HEK293 (cell line): ENCODE results near the gene HDAC10.

Experiments used
- MZF1 ChIP-seq: fragments of 450-650 bp; formaldehyde crosslinking; IDR thresholded peaks from 2 replicates; pipeline ENCODE4 v1.5.1; 2017; ENCODE audit warnings: missing biosample characterization, missing genetic modification characterization, borderline replicate concordance
- ZIC2 ChIP-seq: fragments of 450-650 bp; formaldehyde crosslinking; IDR thresholded peaks from 2 replicates; pipeline ENCODE4 v1.5.1; 2016; ENCODE audit warnings: missing biosample characterization, missing genetic modification characterization
- ZNF521 ChIP-seq: fragments of 450-650 bp; formaldehyde crosslinking; IDR thresholded peaks from 2 replicates; pipeline ENCODE4 v1.5.1; 2017; ENCODE audit warnings: missing biosample characterization, mild to moderate bottlenecking, missing genetic modification characterization
- ZNF600 ChIP-seq: fragments of 450-650 bp; formaldehyde crosslinking; IDR thresholded peaks from 2 replicates; pipeline ENCODE4 v1.5.1; 2016; ENCODE audit warnings: missing biosample characterization, missing genetic modification characterization
- TF ChIP-seq, protein P1 (sequence below): fragments of 450-650 bp; formaldehyde crosslinking; IDR thresholded peaks from 2 replicates; pipeline ENCODE4 v1.5.1; 2016; ENCODE audit warnings: missing biosample characterization, missing genetic modification characterization
- TF ChIP-seq, protein P2 (sequence below): fragments of 450-650 bp; formaldehyde crosslinking; IDR thresholded peaks from 2 replicates; pipeline ENCODE4 v1.5.1; 2016; ENCODE audit warnings: missing biosample characterization, missing genetic modification characterization
- TF ChIP-seq, protein P3 (sequence below): fragments of 450-650 bp; formaldehyde crosslinking; IDR thresholded peaks from 2 replicates; pipeline ENCODE4 v1.5.1; 2016; ENCODE audit warnings: missing biosample characterization, missing genetic modification characterization
- TF ChIP-seq, protein P4 (sequence below): fragments of 450-650 bp; formaldehyde crosslinking; IDR thresholded peaks from 2 replicates; pipeline ENCODE4 v1.5.1; 2016; ENCODE audit warnings: missing biosample characterization, missing genetic modification characterization
- TF ChIP-seq, protein P5 (sequence below): fragments of 450-650 bp; formaldehyde crosslinking; IDR thresholded peaks from 2 replicates; pipeline ENCODE4 v1.5.1; 2016; ENCODE audit warnings: missing biosample characterization, missing genetic modification characterization

DNA sequence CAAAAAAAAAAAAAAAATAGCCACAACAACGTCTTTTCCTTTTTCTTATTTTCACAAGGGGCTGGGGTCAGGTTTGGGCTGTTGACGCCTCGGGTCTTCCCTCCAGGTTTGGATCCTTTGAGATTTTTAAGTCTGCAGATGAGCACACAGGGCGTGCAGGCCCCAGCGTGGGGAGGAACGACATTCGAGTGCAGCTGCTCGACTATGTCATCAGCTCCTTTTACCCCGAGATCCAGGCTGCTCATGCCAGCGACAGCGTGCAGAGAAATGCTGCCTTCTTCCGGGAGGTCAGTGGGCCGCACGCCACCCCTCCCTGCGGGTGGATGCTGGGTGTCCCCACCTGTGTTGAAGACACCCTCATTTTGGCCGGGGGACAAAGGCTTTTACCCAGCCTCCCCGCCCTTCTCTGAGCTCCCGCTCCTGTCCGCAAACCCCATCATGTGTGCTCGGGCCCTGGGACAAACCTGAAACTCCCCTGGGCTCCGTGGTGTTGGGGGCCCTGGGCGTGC, 42.6 kb downstream of the HDAC10 start:
- TF ChIP-seq, protein P1, sequence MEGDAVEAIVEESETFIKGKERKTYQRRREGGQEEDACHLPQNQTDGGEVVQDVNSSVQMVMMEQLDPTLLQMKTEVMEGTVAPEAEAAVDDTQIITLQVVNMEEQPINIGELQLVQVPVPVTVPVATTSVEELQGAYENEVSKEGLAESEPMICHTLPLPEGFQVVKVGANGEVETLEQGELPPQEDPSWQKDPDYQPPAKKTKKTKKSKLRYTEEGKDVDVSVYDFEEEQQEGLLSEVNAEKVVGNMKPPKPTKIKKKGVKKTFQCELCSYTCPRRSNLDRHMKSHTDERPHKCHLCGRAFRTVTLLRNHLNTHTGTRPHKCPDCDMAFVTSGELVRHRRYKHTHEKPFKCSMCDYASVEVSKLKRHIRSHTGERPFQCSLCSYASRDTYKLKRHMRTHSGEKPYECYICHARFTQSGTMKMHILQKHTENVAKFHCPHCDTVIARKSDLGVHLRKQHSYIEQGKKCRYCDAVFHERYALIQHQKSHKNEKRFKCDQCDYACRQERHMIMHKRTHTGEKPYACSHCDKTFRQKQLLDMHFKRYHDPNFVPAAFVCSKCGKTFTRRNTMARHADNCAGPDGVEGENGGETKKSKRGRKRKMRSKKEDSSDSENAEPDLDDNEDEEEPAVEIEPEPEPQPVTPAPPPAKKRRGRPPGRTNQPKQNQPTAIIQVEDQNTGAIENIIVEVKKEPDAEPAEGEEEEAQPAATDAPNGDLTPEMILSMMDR (tag by site-specific recombination), result no peak
- TF ChIP-seq ZIC2, result no peak
- TF ChIP-seq, protein P2, sequence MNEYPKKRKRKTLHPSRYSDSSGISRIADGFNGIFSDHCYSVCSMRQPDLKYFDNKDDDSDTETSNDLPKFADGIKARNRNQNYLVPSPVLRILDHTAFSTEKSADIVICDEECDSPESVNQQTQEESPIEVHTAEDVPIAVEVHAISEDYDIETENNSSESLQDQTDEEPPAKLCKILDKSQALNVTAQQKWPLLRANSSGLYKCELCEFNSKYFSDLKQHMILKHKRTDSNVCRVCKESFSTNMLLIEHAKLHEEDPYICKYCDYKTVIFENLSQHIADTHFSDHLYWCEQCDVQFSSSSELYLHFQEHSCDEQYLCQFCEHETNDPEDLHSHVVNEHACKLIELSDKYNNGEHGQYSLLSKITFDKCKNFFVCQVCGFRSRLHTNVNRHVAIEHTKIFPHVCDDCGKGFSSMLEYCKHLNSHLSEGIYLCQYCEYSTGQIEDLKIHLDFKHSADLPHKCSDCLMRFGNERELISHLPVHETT, result no peak
- TF ChIP-seq, protein P3, sequence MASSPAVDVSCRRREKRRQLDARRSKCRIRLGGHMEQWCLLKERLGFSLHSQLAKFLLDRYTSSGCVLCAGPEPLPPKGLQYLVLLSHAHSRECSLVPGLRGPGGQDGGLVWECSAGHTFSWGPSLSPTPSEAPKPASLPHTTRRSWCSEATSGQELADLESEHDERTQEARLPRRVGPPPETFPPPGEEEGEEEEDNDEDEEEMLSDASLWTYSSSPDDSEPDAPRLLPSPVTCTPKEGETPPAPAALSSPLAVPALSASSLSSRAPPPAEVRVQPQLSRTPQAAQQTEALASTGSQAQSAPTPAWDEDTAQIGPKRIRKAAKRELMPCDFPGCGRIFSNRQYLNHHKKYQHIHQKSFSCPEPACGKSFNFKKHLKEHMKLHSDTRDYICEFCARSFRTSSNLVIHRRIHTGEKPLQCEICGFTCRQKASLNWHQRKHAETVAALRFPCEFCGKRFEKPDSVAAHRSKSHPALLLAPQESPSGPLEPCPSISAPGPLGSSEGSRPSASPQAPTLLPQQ, result no peak
- TF ChIP-seq MZF1 (tag by site-specific recombination), result no peak
- TF ChIP-seq, protein P4, sequence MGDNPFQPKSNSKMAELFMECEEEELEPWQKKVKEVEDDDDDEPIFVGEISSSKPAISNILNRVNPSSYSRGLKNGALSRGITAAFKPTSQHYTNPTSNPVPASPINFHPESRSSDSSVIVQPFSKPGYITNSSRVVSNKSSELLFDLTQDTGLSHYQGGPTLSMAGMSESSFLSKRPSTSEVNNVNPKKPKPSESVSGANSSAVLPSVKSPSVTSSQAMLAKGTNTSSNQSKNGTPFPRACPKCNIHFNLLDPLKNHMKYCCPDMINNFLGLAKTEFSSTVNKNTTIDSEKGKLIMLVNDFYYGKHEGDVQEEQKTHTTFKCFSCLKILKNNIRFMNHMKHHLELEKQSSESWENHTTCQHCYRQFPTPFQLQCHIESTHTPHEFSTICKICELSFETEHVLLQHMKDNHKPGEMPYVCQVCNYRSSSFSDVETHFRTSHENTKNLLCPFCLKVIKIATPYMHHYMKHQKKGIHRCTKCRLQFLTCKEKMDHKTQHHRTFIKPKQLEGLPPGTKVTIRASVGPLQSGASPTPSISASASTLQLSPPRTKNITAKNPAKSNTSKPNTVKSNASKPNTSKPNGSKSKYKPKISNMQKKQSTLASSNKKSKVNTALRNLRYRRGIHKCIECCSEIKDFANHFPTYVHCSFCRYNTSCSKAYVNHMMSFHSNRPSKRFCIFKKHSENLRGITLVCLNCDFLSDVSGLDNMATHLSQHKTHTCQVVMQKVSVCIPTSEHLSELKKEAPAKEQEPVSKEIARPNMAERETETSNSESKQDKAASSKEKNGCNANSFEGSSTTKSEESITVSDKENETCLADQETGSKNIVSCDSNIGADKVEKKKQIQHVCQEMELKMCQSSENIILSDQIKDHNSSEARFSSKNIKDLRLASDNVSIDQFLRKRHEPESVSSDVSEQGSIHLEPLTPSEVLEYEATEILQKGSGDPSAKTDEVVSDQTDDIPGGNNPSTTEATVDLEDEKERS (tag by site-specific recombination), result no peak
- TF ChIP-seq, protein P5, sequence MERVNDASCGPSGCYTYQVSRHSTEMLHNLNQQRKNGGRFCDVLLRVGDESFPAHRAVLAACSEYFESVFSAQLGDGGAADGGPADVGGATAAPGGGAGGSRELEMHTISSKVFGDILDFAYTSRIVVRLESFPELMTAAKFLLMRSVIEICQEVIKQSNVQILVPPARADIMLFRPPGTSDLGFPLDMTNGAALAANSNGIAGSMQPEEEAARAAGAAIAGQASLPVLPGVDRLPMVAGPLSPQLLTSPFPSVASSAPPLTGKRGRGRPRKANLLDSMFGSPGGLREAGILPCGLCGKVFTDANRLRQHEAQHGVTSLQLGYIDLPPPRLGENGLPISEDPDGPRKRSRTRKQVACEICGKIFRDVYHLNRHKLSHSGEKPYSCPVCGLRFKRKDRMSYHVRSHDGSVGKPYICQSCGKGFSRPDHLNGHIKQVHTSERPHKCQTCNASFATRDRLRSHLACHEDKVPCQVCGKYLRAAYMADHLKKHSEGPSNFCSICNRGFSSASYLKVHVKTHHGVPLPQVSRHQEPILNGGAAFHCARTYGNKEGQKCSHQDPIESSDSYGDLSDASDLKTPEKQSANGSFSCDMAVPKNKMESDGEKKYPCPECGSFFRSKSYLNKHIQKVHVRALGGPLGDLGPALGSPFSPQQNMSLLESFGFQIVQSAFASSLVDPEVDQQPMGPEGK (tag by site-specific recombination), result no peak
- no peak for TF ChIP-seq ZNF600
- TF ChIP-seq ZNF521 (tag by site-specific recombination), result no peak
